ENCODE measurements around the gene PRKCE. TPM values are rescaled to one million over a fixed set of nuclear protein-coding genes. Genes with fewer than 3 reads are reported as not detected.

The PRKCE gene
- total RNA-seq, 1 experiment from 2014 or later = 1.3 TPM

DNA sequence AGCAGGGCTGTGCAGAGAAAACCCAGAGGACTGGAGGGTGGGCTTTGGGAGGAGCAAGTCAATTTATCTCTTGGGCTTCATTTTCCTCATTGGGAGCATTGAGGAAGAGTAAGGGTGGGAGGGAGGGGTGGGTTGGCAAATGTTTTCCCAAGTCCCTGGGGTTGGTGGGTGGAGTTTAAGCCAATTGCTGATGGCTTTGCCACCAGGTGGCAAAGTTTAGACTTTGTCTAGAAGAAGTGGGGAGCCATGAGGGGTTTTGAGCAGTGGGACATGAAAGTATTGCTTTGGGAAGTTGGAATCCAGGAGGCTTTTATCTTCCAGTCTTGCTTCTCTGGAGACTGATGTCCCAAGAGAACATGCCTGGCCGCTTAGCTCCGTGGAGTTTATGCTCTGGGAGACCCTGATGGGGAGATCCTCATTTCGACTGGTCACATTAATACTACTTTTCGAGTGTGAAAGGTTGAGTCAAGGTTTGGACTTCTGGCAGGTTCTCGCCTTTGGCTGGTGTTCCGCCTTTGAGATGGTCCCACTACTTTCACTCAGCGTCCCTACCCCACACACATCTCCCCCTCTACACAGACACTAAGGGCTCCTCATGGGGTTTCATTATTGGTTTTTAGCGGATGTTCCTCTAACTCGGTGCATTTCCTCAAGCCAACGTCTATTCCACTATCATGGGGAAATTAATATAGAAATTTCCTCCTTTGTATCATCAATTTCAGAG lies 126.7 kb downstream of the PRKCE start:
- Histone ChIP-seq H2BK20ac (ENCODE audit: low read depth, low read length, poor library complexity, severe bottlenecking) (no peak overlapping the region), H3K4ac (ENCODE audit: low read depth, low read length) (no peak overlapping the region), H3K79me1 (ENCODE audit: insufficient read depth, low read depth, low read length, poor library complexity, severe bottlenecking) (no peaks in the 10 kb centered on the region), H3K27me3 (ENCODE audit: insufficient read depth, low read length) (no peaks in the 10 kb centered on the region), H3K23ac (ENCODE audit: insufficient read length, low read depth, low read length) (no peak overlapping the region), H4K8ac (replicated peaks; ENCODE audit: insufficient read length, low read depth, low read length) (no peak overlapping the region), H3T11ph (ENCODE audit: low read length) (no peak overlapping the region), H2BK12ac (ENCODE audit: insufficient read length, low read depth, low read length) (no peak overlapping the region), H3K14ac (ENCODE audit: insufficient read depth, low read length) (no peak overlapping the region), H3K79me2 (ENCODE audit: insufficient read depth, low read length) (no peaks in the 10 kb centered on the region), H2BK15ac (ENCODE audit: low read depth, low read length) (no peak overlapping the region), H2BK120ac (ENCODE audit: low read depth, low read length, poor library complexity, severe bottlenecking) (no peak overlapping the region), H3K9me3 (ENCODE audit: control insufficient read depth, low read depth, low read length) (no peaks in the 10 kb centered on the region), H4K91ac (ENCODE audit: insufficient read length, low read depth, low read length) (no peak overlapping the region), H2AFZ (ENCODE audit: low read length) (no peak overlapping the region), H3K18ac (ENCODE audit: insufficient read length, low read depth, low read length) (no peak overlapping the region), H3K4me2 (ENCODE audit: insufficient read depth, insufficient read length, low read length) (no peak overlapping the region), H2AK5ac (ENCODE audit: insufficient read length, low read length) (no peak overlapping the region), H3K4me1 (ENCODE audit: insufficient read depth, low read length) (no peaks in the 10 kb centered on the region), H4K5ac (ENCODE audit: insufficient read length, low read depth, low read length) (no peak overlapping the region), H3K23me2 (ENCODE audit: insufficient read length, low read depth, low read length, poor library complexity, severe bottlenecking) (no peaks in the 10 kb centered on the region), H3K27ac (ENCODE audit: insufficient read length, low read depth, low read length) (no peak overlapping the region), H3K56ac (ENCODE audit: insufficient read length, low read depth, low read length) (no peak overlapping the region), H2BK5ac (ENCODE audit: insufficient read length, low read length) (no peak overlapping the region), H4K20me1 (ENCODE audit: control insufficient read depth, insufficient read depth, insufficient read length) (peaks cover 2% of the 10 kb centered on the region), H3K9ac (ENCODE audit: extremely low read depth, insufficient read length, low read length) (no peak overlapping the region)
- no peaks in the 10 kb centered on the region for H3K27me3 Mint-ChIP-seq (ENCODE audit: low read depth)
- TF ChIP-seq, protein P1, sequence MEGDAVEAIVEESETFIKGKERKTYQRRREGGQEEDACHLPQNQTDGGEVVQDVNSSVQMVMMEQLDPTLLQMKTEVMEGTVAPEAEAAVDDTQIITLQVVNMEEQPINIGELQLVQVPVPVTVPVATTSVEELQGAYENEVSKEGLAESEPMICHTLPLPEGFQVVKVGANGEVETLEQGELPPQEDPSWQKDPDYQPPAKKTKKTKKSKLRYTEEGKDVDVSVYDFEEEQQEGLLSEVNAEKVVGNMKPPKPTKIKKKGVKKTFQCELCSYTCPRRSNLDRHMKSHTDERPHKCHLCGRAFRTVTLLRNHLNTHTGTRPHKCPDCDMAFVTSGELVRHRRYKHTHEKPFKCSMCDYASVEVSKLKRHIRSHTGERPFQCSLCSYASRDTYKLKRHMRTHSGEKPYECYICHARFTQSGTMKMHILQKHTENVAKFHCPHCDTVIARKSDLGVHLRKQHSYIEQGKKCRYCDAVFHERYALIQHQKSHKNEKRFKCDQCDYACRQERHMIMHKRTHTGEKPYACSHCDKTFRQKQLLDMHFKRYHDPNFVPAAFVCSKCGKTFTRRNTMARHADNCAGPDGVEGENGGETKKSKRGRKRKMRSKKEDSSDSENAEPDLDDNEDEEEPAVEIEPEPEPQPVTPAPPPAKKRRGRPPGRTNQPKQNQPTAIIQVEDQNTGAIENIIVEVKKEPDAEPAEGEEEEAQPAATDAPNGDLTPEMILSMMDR (conservative IDR thresholded peaks at IDR 0.05) = no peak
- no peak overlapping the region for H3K27ac Mint-ChIP-seq
- peaks cover 3 to 13% of the 10 kb centered on the region in 2 experiments; a peak in 2 of 4 replicates for H3K4me1 Mint-ChIP-seq
- no peaks in the 10 kb centered on the region; a peak in 1 of 7 replicates for H3K36me3 Mint-ChIP-seq (ENCODE audit: insufficient read depth in 1 of 3, low read depth in 3 of 3)
- H3K9me3 Mint-ChIP-seq = no peaks in the 10 kb centered on the region
- H3K4me3 Mint-ChIP-seq = no peak overlapping the region
- no CpG with 5 or more reads among the region's 10 CpGs for WGBS (ENCODE audit: extremely low coverage, insufficient read length, low lambda C conversion rate)
- no peak for DNase-seq
